CD4-positive, alpha-beta T cell treated with Interleukin-1 beta for 1 hour (primary cell): ENCODE measurements around the gene RAB39B.
A peak's percentile ranks its signal among the peaks of the same experiment; 100 is the strongest.
"Not testable (repeated sequence)": the region's sequence is repeated elsewhere in the genome, so short reads cannot be mapped to it uniquely, and the experiment has no call there.

Source experiments
- DNase-seq, 2 donors: peaks; one replicate each; pipeline ENCODE4 v3.0.0-alpha.2; 2020 to 2022

The RAB39B gene, protein sequence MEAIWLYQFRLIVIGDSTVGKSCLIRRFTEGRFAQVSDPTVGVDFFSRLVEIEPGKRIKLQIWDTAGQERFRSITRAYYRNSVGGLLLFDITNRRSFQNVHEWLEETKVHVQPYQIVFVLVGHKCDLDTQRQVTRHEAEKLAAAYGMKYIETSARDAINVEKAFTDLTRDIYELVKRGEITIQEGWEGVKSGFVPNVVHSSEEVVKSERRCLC

DNA sequence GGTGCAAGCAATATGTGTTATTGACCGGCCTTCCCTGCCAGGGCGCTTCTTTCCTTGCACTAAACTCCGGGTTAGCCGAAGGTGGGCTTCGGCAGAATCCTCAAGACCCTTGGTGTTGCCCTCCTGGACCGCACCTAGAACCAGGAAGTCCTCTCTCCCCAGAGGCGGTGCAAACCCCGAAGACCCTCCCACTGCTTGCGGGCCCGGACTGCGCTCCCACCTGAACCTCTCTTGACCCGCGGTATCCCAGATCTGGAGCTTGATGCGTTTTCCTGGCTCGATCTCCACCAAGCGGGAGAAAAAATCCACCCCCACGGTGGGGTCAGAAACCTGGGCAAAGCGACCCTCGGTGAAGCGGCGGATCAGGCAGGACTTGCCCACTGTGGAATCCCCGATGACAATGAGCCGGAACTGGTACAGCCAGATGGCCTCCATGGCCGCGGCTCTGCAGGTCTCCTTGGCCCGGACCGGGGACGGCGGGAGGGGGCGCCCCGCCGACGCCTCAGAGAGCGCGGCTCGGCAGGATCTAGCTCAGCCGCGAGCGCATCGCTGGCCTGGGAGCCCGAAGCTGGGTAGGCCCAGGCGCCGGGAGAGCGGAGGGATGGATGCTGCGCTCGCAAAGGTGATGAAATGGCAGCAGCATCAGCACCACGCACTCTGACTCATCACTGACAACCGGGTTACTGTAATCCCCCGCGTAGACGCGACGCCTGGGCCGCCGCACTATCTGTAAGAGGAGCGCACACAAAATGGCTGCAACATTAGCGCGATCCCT lies at the start of gene RAB39B:
TSS of gene RAB39B (minus strand) at position 638 of the 775 bp plus-strand sequence. CDS start at position 435, 203 bp downstream.
- DNase-seq, result peak; percentile 68

DNA sequence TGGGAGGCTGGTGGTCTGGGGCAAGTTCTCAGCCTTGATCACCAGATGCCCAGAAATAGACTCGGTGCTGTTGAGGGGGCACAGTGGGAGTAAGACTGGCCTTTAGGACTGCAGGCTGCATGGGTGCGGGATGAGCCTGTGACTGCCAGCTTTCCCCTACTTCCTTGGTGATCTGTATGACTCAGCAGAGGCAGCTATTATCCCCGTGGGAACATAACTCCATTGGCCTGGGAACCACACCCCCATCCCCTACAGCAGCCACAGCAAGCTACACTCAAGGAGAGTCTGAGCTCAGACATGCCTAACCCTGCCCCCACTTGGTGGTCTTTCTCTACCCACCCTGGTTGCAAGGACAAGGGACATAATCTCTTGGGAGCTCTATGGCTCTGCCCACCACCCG lies 49.5 kb upstream of the RAB39B start:
- DNase-seq, result no peak

- DNase-seq, result no peak
Measured at GRCh38 chrX:155293771-155294170, 29.5 kb upstream of the RAB39B start.

DNA sequence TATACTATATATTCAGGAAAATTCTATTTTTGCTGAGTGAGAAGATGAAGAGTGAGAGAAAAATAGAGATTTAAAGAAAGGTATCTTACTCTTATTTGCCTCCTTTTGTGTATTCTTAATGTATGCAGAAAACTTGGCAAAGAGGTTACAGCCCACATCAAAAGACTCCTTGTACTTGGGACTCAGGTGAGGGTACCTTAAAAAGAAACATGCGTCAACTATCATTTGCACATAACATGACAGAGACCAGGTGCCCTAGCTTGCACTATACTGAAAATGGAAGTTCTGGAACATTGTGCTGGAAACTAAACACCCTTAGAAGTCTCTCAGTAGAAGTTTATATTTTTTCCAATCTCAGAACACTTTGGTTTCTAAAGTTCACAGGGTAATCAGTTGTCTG lies 15.6 kb upstream of the RAB39B start:
- DNase-seq, result no peak

- DNase-seq, result no peak
Measured at GRCh38 chrX:155270969-155271368, 6.7 kb upstream of the RAB39B start.

DNA sequence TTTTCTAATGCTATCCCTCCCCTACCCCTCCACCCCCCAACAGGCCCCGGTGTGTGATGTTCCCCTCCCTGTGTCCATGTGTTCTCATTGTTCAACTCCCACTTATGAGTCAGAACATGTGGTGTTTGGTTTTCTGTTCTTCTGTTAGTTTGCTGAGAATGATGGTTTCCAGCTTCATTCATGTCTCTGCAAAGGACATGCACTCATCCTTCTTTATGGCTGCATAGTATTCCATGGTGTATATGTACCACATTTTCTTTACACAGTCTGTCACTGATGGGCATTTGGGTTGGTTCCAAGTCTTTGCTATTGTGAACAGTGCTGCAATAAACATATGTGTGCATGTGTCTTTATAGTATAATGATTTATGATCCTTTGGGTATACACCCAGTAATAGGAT lies 3.7 kb upstream of the RAB39B start:
- not testable (repeated sequence) for DNase-seq

GRCh38 chrX:155266439-155266838 lies 2.1 kb upstream of the RAB39B start:
- no peak for DNase-seq

DNA sequence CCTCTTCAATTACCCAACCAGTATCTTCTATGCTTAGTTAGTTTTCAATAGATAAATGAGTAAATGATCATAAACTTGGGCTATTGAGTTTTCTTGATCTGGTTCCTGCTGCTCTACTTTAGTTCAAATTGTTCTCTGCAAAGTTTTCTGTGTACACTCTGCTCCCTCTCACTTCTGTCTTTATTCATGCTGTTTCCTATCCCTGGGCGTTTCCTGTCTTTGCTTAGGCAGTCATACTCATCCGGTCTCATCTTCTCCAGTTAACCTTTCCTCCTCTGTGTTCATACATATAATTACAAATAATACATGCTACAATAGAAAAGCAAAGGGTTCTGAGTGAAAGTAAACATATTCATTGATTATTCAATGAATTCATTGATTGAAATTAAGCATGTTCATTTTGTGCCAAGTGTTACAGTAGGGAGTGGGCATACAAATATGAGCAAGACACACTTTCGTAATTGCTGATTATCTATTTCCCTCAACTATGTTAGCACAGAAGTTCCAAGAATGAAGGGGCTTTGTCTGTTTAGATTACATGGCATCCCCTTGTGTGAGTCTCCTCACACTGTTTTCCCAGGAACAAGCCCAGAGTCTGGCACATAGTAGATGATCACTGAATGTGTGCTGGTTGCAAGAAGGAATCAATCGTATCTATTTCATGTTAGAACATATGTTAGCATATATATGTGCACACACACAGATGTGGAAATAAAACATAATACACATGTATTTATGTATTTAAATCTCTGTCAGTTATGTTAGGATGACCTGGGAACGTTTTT lies 1.1 kb downstream of the RAB39B start:
- peak in 1 of 2 donors; percentile 12 for DNase-seq

GRCh38 chrX:155259752-155260151 lies 4.5 kb downstream of the RAB39B start:
- DNase-seq, result no peak

- no peak for DNase-seq
Measured at GRCh38 chrX:155251391-155251790, 12.9 kb downstream of the RAB39B start.

GRCh38 chrX:155247497-155247896 lies 16.8 kb downstream of the RAB39B start:
- DNase-seq, result no peak

DNA sequence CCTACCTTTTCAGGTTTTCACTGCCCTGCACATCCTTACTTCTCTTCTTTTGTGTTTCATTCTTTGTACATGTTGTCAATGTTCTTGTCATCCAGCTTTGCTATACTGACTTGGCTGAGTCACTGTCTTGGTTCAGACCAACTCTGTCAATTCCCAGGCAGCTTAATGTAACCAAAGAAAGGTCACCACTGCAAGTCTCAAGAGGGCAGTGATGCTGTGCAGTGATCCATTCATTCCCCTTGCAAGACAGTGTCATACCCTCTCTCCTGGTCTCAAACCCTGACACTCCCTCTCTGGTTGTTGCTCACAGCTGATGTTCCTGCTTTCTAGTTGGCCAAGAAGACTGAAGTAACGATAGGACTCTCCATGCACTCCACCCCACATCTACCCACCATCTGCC lies 17.5 kb downstream of the RAB39B start:
- DNase-seq, result no peak

GRCh38 chrX:155242300-155242699 lies 22.0 kb downstream of the RAB39B start:
- DNase-seq, result no peak

DNA sequence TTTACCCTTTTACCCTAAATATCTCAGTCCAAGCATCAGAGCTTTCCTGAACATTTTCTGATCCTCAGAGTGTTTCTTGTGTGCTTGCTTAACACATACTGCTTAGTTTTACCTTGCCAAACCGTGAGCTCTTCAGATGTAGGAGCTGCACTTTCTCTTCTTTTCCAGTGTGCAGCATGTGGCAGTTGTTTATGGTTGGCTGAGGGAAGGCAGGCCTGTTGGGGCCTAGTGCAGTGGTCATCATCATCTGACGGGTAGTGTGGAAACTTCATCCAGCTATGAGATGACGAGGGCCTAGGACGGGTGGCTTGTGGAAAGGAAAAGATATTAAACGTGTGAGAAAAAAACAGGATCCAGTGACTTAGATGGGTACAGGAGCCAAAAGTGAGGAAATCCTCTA lies 26.6 kb downstream of the RAB39B start:
- DNase-seq, result no peak

GRCh38 chrX:155235891-155236290 lies 28.4 kb downstream of the RAB39B start:
- DNase-seq, result no peak

- DNase-seq, result no peak
Measured at GRCh38 chrX:155231163-155231562, 33.1 kb downstream of the RAB39B start.

- DNase-seq, result no peak
Measured at GRCh38 chrX:155225774-155226173, 38.5 kb downstream of the RAB39B start.

DNA sequence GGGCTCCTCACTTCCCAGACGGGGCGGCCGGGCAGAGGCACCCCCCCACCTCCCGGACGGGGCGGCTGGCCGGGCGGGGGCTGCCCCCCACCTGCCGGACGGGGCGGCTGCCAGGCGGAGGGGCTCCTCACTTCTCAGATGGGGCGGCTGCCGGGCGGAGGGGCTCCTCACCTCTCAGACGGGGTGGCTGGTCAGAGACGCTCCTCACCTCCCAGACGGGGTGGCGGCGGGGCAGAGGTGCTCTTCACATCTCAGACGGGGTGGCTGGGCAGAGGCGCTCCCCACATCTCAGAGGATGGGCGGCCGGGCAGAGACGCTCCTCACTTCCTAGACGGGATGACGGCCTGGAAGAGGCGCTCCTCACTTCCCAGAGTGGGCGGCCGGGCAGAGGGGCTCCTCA lies 40.5 kb downstream of the RAB39B start:
- DNase-seq, result not testable (repeated sequence)

GRCh38 chrX:155221351-155221750 lies 42.9 kb downstream of the RAB39B start:
- no peak for DNase-seq

GRCh38 chrX:155218777-155219176 lies 45.5 kb downstream of the RAB39B start:
- DNase-seq, result no peak

GRCh38 chrX:155216940-155217440 lies 47.3 kb downstream of the RAB39B start:
- DNase-seq, result no peak

DNA sequence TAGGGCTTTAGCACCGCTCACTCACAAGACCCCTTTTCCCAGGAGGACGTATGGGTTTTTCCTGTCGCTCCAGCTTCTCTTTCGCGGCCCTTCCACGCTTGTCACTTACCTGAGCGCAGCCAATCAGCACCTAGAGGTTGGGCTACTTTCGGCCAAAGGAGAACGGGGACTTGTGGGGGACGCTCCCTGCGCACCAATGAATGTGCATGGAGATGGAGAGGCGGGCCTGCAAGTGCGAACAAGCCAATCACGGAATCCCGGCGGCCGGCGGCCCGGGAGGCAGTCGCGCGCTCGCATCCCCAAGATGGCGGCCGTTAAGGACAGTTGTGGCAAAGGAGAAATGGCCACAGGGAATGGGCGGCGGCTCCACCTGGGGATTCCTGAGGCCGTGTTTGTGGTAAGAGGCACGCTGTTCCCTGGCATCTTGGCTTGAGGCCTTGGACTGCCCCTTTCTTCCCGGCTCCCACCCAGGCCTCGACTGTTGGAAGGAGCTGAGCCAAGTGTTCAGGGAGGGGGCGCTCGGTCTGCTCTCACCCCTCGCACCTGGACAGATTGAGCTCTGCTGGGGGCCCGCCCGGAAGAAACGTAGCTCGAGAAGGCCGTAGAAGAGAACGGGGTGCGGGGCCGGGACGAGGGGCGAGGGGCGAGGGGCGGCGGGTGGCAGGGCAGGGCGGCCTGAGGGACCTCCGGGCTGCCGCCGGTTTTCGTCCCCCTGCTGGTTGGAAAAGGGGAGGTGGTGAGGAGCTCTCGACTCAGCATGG lies 47.9 kb downstream of the RAB39B start, which contains the start of gene VBP1:
TSS of gene VBP1 (plus strand) at position 282 of the 761 bp plus-strand sequence. CDS start at position 305, 23 bp downstream.
- peak; percentile 89 to 91 for DNase-seq
